MM.1S (cell line): ENCODE measurements around the gene IL27RA.

Source experiments
- EZH2 ChIP-seq: fragments of 300-600 bp; sonication (generic); optimal IDR thresholded peaks from 2 replicates; pipeline ENCODE3; 2017; ENCODE audit warnings: low read depth, mild to moderate bottlenecking, antibody characterized with exemption, low read length, mixed read lengths
- TF ChIP-seq, protein P1 (sequence below): fragments of 300-600 bp; sonication (generic); IDR thresholded peaks from 2 replicates; pipeline ENCODE4 v1.5.1; 2016; ENCODE audit warnings: antibody characterized with exemption, low read length, mixed read lengths

DNA sequence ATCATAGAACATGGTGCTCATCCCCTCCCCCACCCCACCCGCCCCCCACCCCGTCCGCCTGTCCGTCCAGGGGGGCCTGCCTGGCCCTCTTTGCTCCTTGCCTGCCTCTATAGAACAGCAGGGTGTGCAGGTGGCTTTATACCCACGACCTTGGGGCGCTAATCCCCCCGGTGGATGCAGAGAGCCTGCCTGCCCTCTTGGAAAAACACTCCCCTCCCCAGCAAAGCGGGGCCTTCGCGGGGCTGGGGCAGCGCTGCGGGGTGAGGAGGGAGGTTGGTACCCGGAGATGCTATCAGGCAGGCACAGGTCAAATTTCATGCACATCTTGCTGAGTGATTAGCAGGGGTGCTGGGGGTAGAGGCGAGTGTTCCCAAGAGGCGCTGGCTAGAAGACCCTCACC lies 47.4 kb upstream of the IL27RA start:
- TF ChIP-seq, protein P1, sequence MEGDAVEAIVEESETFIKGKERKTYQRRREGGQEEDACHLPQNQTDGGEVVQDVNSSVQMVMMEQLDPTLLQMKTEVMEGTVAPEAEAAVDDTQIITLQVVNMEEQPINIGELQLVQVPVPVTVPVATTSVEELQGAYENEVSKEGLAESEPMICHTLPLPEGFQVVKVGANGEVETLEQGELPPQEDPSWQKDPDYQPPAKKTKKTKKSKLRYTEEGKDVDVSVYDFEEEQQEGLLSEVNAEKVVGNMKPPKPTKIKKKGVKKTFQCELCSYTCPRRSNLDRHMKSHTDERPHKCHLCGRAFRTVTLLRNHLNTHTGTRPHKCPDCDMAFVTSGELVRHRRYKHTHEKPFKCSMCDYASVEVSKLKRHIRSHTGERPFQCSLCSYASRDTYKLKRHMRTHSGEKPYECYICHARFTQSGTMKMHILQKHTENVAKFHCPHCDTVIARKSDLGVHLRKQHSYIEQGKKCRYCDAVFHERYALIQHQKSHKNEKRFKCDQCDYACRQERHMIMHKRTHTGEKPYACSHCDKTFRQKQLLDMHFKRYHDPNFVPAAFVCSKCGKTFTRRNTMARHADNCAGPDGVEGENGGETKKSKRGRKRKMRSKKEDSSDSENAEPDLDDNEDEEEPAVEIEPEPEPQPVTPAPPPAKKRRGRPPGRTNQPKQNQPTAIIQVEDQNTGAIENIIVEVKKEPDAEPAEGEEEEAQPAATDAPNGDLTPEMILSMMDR = no peak
- TF ChIP-seq EZH2 = no peak
